ENCODE results near the gene KRTAP10-3. TPM values are rescaled to one million over a fixed set of nuclear protein-coding genes. Genes with fewer than 3 reads are reported as not detected.

KRTAP10-3 gene
- total and polyA plus RNA-seq, 2 of the 13 experiments (the other 11 are each of a cell fraction or from before 2014, with no cell fraction given) = not detected

DNA sequence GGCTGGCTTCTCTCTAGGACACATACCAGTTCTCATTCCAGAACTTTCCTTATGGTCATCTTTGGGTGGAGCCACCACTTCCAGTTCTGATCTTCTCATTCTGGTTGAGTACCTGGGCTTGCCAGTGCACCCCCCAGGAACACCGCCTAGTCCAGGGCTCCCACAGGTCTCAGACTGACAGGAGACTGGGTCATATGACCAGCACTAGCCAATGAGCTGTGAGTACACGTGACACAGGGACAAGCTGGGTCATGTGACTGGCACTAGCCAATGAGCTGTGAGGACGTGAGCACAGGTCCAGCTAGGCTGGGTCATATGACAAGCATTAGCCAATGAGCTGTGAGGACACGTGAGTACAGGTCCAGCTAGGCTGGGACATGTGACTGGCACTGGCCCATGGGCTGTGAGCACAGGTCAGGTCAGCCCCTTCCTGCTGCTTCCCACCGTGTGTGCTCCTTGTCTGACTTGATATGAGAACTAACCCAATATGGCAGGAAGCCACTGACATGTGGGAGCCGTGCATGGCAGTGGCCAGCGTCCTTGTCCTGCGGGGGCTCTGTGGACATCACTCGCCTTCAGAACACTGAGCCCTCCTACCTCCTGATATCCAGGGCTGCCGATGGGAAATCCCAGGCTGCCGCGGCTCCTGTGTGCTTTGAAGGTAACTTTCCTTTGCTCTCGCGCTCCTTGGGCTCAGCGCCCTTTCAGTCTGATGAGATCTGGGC lies 41.3 kb downstream of the KRTAP10-3 start (continued):
- TF ChIP-seq FOXO1 (CRISPR knock-in tag; IDR thresholded peaks at IDR 0.05) (no peak), GPN1 (CRISPR knock-in tag; IDR thresholded peaks at IDR 0.05; ENCODE audit: borderline replicate concordance) (no peak), ZFX (CRISPR knock-in tag; IDR thresholded peaks at IDR 0.05; ENCODE audit: low read depth) (0 out of 2 replicates have a peak, but pooled peaks have one; percentile 33), ZNF83 (CRISPR knock-in tag; IDR thresholded peaks at IDR 0.05; ENCODE audit: borderline replicate concordance) (no peak), ZNF709 (CRISPR knock-in tag; IDR thresholded peaks at IDR 0.05) (no peak), ZNF891 (CRISPR knock-in tag; IDR thresholded peaks at IDR 0.05) (no peak), GABPA (IDR thresholded peaks at IDR 0.05; ENCODE audit: low read depth, low read length) (no peak), GABPA (CRISPR knock-in tag; IDR thresholded peaks at IDR 0.05; ENCODE audit: low read depth) (0 out of 2 replicates have a peak, but pooled peaks have one; percentile 39), ZNF234 (CRISPR knock-in tag; conservative IDR thresholded peaks at IDR 0.05) (no peak), TCF12 (IDR thresholded peaks at IDR 0.05) (no peak), TCF12 (CRISPR knock-in tag; IDR thresholded peaks at IDR 0.05) (no peak), BHLHE40 (IDR thresholded peaks at IDR 0.05; ENCODE audit: low read length) (peak; percentile 81), PCBP1 (IDR thresholded peaks at IDR 0.05; ENCODE audit: borderline replicate concordance, low read depth, low read length) (no peak), RBFOX2 (IDR thresholded peaks at IDR 0.05; ENCODE audit: low read depth, low read length) (no peak), ZNF530 (CRISPR knock-in tag; IDR thresholded peaks at IDR 0.05; ENCODE audit: low read depth) (no peak), ZFP91 (CRISPR knock-in tag; IDR thresholded peaks at IDR 0.05; ENCODE audit: borderline replicate concordance) (peak; percentile 60; the same call in 1 of the 2 replicates), NFE2L2 (IDR thresholded peaks at IDR 0.05; ENCODE audit: low read length) (no peak), GMEB1 (CRISPR knock-in tag; IDR thresholded peaks at IDR 0.05; ENCODE audit: borderline replicate concordance) (no peak), TCF7 (IDR thresholded peaks at IDR 0.05; ENCODE audit: low read depth) (no peak), ADNP (CRISPR knock-in tag; IDR thresholded peaks at IDR 0.05) (no peak), BCLAF1 (IDR thresholded peaks at IDR 0.05) (no peak), XBP1 (CRISPR knock-in tag; IDR thresholded peaks at IDR 0.05) (no peak), NCOA1 (CRISPR knock-in tag; IDR thresholded peaks at IDR 0.05) (no peak)
- TF ChIP-seq, protein P1, sequence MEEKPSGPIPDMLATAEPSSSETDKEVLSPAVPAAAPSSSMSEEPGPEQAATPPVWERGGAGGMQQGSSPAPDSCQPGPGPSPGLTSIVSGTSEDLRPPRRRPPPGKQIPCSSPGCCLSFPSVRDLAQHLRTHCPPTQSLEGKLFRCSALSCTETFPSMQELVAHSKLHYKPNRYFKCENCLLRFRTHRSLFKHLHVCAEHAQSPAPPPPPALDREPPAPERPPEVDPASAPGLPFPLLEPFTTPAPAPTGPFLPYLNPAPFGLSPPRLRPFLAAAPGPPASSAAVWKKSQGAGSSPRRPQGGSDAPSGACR (CRISPR knock-in tag; IDR thresholded peaks at IDR 0.05) = no peak
- TF ChIP-seq, protein P2, sequence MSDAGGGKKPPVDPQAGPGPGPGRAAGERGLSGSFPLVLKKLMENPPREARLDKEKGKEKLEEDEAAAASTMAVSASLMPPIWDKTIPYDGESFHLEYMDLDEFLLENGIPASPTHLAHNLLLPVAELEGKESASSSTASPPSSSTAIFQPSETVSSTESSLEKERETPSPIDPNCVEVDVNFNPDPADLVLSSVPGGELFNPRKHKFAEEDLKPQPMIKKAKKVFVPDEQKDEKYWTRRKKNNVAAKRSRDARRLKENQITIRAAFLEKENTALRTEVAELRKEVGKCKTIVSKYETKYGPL (CRISPR knock-in tag; IDR thresholded peaks at IDR 0.05) = no peak
